Measurements from ENCODE around the gene EML3.
"Not testable (repeated sequence)": the region's sequence is repeated elsewhere in the genome, so short reads cannot be mapped to it uniquely, and the experiment has no call there.

The EML3 gene

DNA sequence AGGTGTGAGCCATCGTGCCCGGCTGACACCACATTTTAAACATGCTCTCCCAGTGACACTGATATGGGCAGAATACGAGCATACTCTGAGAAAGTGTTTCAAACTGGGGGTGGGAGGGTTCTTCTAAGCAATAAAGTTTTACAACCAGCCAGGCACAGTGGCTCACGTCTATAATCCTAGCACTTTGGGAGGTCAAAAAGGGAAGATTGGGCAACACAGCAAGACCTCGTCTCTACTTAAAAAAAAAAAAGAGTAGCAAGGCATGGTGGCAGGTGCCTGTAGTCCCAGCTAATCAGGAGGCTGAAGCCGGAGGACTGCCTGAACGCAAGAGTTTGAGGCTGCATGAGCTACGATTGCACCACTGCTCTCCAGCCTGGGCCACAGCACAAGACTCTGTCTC lies 31.6 kb upstream of the EML3 start:
- no peak for DNase-seq
- TF ChIP-seq POLR2A (IDR thresholded peaks at IDR 0.05; ENCODE audit: low read length) (no peak), GATA1 (IDR thresholded peaks at IDR 0.05; ENCODE audit: low read depth, low read length) (no peak)

DNA sequence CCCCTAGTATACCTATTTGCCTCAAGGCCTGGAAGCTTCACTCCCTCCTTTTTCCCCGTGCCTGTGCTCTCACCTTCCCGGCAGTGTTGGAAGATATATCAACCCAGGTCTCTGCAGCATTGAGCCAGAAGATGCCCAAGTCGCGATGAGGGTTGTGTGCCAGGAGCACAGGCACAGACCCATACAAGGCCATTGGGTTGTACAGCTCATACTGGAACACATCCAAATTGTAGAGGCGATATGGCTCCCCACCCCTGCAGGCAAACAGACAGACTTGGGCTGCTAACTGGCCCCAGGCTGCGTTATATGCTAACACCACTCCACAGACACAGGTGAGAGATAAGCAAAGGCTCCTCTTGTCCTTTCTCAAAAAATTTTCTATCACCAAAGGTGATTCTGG lies 19.9 kb upstream of the EML3 start:
- no peak for DNase-seq
- TF ChIP-seq GATA1 (IDR thresholded peaks at IDR 0.05; ENCODE audit: low read depth, low read length) (no peak), POLR2A (IDR thresholded peaks at IDR 0.05; ENCODE audit: low read length) (no peak)

DNA sequence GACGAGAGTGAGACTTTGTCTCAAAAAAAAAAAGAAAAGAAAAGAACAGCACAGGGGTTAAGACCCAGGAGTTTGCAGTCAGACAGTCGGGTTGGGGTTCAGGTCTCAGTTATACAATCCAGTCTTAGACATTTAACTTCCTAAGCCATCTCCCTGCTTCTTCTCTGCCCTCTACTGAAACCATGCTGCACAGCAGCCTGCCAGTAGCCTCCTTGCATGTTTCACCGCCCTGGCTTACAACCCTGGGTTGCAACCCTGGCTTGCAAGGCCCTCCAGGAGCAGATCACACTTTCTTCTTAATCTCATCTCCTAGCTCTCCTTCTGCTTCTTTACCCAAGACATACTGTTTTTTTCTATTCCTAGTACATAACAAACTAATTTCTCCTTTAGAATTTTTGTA lies 15.1 kb upstream of the EML3 start:
- TF ChIP-seq POLR2A (IDR thresholded peaks at IDR 0.05; ENCODE audit: low read length) = no peak
- TF ChIP-seq GATA1 (IDR thresholded peaks at IDR 0.05; ENCODE audit: low read depth, low read length) = no peak
- DNase-seq = no peak

DNA sequence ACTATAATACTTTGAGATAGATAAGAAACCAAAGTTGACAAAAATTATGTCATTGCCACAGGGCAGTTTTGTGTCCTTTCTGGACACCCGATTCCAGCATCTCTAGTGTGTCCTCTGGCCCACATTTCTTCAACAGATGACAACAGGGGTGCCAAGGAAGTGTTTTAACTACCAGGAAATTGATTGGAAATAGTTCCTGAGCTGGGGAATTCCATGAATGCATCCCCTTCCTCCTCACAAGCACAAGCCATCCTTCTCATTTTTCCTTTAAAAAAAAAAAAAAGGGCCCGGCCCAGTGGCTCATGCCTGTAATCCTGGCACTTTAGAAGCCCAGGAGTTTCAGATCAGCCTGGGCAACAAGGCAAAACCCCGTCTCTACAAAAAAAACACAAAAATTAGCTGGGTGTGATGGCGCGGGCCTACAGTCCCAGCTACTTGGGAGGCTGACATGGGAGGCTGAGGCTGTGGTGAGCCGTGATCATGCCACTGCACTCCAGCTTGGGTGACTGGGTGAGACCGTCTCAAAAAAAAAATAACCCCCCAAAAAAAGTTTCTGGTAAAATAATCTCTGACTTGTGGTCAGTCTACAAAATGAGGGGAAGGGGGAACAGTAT lies 10.0 kb upstream of the EML3 start:
- TF ChIP-seq POLR2A (IDR thresholded peaks at IDR 0.05; ENCODE audit: low read length) (no peak), GATA1 (IDR thresholded peaks at IDR 0.05; ENCODE audit: low read depth, low read length) (no peak)
- no peak for DNase-seq

DNA sequence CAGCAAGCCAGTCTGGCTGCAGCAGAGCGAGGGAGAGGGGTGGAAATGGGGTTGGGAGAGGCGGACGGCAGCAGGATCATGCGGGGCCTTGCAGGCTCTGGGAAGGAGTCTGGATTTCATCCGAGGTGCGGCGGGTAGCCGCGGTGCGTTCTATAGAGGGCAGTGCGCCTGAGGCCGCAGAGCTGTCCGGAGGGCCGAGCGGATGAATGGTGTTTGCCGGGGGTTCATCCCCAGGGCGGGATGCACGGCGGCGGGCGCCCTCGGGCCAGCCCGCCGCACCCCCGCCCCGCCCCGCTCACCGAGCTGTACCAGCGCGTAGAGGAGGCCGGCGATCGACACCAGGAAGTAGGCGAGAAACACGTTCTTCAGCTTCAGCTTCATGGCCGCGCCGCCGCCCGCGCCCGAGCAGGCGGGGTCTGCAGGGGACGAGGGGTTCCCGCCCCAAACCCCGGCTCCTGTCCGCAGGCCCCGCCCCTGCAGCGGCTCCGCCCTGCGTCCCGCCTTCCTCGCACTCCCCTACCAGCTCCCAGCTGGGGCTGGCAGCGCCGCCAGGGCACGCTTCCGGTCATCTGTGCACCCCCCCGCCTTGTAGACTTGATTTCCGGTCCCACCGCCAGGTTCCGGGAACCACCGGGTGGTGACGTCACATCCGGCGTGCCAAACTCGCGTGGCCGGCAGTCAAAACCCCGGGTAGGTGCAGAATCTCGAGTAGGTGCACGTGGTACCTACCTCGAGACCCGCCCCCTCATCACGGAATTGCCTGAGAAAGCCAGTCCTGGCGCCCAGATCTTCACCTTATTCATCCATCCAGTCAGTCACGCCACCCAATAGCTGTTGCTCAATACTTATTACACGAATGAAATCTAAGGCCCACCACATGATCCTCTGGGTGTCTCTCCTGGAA lies 9.2 kb upstream of the EML3 start, which contains the start of gene B3GAT3:
Gene B3GAT3 (minus strand): TSS at position 420 of the 904 bp plus-strand sequence. CDS start 39 bp downstream, at position 381.
- peak; percentile 95 to 98 for DNase-seq
- TF ChIP-seq GATA1 (IDR thresholded peaks at IDR 0.05; ENCODE audit: low read depth, low read length) (no peak), POLR2A (IDR thresholded peaks at IDR 0.05; ENCODE audit: low read length) (peak; percentile 74)

DNA sequence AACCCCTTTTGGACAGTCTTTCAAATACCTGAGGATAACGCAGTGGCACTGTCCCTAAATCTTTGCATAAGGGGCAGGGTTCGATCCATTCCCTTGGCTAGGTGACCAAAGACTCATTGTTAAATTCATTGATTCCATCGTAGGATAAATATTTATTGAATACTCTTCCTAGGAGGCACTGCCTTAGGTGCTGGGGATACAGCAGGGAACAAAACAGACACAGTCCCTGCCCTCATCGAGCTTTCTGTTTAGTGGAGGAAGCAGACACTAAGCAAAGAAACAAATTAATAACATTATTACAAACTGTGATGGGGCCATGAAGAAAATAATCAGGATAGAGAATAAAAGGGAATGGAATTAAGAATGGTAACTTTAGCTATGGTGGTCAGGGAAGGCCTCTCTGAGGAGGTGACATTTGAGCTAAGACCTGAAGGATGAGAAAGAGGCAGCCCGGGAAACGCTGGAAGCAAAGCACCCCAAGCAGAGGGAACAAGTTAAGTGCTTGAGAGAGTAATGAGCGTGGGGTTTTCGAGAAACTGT lies 8.5 kb upstream of the EML3 start:
- no peak for TF ChIP-seq POLR2A (IDR thresholded peaks at IDR 0.05; ENCODE audit: low read length)
- no peak for TF ChIP-seq GATA1 (IDR thresholded peaks at IDR 0.05; ENCODE audit: low read depth, low read length)
- DNase-seq = no peak

DNA sequence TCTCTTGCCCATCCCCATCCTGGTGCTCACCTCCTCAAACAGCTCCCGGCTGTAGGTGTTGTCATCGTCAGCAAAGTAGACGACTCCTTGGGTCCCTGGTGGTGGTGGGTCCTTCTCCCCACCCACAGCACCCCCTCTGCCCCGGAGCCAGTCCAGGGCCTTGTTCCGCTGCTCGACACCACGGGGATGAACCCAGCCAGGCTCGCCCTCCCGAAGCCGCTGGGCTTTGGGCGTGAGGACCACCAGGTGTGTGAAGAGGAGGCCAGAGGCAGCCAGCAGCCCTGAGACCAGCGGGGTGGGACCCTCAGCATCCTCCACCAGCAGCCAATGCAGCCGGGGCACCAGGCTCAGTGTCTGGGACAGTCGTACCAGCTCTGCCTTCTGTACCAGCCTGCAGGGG lies 4.4 kb upstream of the EML3 start:
- not testable (repeated sequence) for DNase-seq

DNA sequence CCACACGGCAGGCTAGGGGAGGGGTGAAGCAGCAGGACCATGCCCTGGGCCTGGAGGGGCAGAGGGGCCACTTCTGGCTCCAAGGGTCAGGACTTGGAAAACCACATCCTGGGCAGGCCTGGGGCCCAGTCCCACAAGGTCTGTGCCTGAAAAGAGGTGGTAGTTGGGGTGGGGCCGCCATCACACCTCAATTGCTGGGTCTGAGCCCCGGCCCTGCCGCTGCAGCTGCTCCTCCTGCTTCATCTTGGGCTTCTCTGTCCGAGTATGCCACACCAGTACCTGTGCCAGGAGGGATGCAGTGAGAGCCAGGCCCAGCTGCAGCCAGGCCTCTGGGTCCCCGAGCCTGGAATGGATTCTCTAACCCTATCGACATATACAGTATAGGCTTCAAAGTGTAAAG lies 2.9 kb upstream of the EML3 start:
- TF ChIP-seq POLR2A (IDR thresholded peaks at IDR 0.05; ENCODE audit: low read length) (no peak), GATA1 (IDR thresholded peaks at IDR 0.05; ENCODE audit: low read depth, low read length) (no peak)

DNA sequence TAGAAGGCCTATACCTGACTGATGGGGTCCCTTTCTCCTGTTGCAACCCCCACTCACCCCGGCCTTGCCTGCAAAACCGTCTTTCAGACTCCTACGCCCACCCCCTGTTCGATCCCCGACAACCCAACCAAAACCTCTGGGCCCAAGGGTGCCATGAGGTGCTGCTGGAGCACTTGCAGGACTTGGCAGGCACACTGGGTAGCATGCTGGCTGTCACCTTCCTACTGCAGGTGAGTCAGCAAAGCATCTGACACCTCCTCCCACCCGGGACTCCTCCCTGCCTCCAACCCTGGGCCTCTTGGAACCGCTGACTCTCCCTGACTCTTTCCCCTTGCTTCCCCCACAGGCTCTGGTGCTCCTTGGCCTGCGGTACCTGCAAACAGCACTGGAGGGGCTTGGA lies 1.7 kb upstream of the EML3 start:
- peak; percentile 52 to 75 for DNase-seq
- no peak for TF ChIP-seq POLR2A (IDR thresholded peaks at IDR 0.05; ENCODE audit: low read length)
- no peak for TF ChIP-seq GATA1 (IDR thresholded peaks at IDR 0.05; ENCODE audit: low read depth, low read length)

More for the DNA sequence above, 2.9 kb upstream of the EML3 start:
- no peak for DNase-seq

DNA sequence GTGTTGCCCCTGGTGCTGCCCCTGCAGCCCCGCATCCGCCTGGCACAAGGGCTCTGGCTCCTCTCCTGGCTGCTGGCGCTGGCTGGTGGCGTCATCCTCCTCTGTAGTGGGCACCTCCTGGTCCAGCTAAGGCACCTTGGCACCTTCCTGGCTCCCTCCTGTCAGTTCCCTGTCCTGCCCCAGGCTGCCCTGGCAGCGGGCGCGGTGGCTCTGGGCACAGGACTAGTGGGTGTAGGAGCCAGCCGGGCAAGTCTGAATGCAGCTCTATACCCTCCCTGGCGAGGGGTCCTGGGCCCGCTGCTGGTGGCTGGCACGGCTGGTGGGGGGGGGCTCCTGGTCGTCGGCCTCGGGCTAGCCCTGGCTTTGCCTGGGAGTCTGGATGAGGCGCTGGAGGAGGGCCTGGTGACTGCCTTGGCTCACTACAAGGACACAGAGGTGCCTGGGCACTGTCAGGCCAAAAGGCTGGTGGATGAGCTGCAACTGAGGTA lies 760 bp upstream of the EML3 start:
- no peak for TF ChIP-seq GATA1 (IDR thresholded peaks at IDR 0.05; ENCODE audit: low read depth, low read length)
- TF ChIP-seq POLR2A (IDR thresholded peaks at IDR 0.05; ENCODE audit: low read length) = no peak
- no peak for DNase-seq

DNA sequence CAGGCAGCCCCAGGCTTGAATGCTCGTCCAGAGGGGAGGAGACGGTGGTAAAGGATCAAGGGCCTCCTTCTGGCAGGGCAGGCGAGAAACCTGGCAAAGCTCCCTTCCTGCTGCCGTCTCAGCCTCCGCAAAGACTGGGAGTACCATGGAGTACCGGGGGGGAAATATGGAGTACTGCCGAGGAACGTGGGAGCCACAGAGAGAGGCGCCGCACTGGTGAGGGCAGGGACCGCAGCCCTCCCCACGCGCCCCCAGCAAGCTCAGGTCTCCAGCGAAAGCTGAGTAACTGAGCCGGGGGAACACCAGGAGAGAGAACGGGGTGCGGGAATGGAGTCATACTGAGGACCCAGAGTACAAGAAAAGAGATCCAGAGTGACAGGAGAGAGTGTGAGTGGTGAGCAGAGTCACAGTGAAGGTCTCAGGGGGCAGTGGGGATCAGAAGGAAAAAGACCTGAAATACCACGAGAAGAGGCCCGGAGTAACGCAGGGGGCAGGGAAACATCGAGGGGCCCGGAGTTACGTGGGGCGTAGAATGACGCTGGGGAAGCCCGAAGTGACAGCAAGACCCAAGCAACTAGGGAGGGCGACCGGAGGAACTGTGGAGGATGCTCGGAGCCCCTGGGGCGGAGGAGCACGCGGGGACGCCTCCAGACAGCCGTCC lies 740 bp downstream of the EML3 start:
- peak; percentile 28 for TF ChIP-seq POLR2A (IDR thresholded peaks at IDR 0.05; ENCODE audit: low read length)
- TF ChIP-seq GATA1 (IDR thresholded peaks at IDR 0.05; ENCODE audit: low read depth, low read length) = no peak
- peak; percentile 74 to 79 for DNase-seq

DNA sequence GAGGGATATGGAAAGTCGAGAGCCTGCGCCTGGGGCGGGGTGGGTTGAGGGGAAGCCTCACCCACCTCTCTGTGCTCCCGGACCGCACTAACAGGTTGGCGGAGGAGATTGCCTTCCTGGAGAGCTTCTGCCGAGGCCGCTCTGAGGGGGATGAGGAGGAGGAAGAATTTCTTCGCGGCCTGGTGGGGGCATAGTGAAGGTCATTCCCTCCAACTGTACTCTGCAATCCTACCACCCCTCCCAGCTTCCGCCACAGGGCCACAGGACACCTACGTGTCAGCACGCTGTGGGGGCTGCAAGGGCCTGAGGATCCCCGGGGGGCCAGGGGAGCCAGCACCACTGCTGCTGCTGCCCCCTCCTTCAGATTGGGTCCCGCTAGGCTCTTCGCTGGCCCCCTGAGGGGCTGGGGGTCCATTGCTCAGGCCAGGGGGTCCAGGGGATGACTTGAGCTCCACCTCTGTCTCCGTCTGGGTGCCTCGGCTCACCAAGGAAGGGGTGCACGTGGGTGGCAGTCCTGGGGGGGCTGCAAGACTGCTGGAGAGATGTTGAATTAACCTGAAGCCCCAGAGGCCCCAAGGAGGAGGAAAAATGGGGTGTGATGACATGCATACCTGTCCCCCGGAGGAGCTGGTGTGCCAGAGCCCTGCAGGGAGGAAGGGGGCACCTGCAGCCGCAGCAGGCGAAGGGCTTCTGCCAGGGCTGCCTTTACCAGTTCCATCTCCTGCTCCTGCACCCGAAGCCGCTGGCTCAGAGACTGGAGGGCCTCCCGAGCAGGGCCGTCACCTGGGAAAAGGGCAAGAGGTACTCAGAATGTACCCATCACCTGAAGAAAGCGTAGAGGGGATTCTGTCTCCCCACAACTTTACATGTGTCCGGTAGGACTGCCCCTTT lies 1.5 kb downstream of the EML3 start:
- TF ChIP-seq GATA1 (IDR thresholded peaks at IDR 0.05; ENCODE audit: low read depth, low read length) (no peak), POLR2A (IDR thresholded peaks at IDR 0.05; ENCODE audit: low read length) (no peak)
- DNase-seq = no peak

DNA sequence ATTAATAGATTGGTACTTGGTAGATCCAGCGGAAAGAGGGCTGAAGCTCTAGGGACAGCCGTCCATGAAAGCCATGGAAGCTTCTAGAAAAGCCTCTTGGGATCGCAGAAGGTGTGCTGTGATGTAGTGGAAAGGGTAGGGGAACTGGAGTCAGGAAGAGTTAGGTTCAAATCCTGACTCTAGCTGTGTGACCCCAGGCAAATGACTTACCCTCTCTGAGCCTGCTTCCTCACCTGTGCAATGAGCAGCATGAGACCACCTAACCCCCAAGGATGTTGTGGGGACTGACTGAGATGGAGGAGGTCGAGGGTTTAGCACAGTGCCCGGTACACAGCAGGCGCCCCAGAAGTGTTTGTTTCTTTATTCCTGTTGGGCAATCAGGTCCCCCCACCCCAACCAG lies 2.2 kb downstream of the EML3 start:
- TF ChIP-seq POLR2A (IDR thresholded peaks at IDR 0.05; ENCODE audit: low read length) = no peak
- TF ChIP-seq GATA1 (IDR thresholded peaks at IDR 0.05; ENCODE audit: low read depth, low read length) = no peak
- no peak for DNase-seq
